ENCODE measurements around the gene FUT8. TPM values are rescaled to one million over a fixed set of nuclear protein-coding genes. Genes with fewer than 3 reads are reported as not detected.

Gene FUT8
- total RNA-seq, 1 donor: 165 TPM

- DNase-seq (ENCODE audit: low read depth): peak; percentile 61
- H3K4me3 ChIP-seq (ENCODE audit: low read depth, low read length): no peak overlapping the region
Observed at GRCh38 chr14:65403231-65403630, 9.3 kb upstream of the FUT8 start.

GRCh38 chr14:65408113-65408512, 4.4 kb upstream of the FUT8 start:
- no peak overlapping the region for H3K4me3 ChIP-seq (ENCODE audit: low read depth, low read length)
- no peak for TF ChIP-seq CTCF (IDR thresholded peaks at IDR 0.05; ENCODE audit: insufficient read depth, low read length)

More at GRCh38 chr14:65403231-65403630, 9.3 kb upstream of the FUT8 start:
- no peak for TF ChIP-seq CTCF (IDR thresholded peaks at IDR 0.05; ENCODE audit: insufficient read depth, low read length)

GRCh38 chr14:65410640-65411039, 1.9 kb upstream of the FUT8 start:
- DNase-seq (ENCODE audit: low read depth): no peak
- H3K4me3 ChIP-seq (ENCODE audit: low read depth, low read length): peak overlapping the region; percentile 75
- TF ChIP-seq CTCF (IDR thresholded peaks at IDR 0.05; ENCODE audit: insufficient read depth, low read length): no peak

More at GRCh38 chr14:65408113-65408512, 4.4 kb upstream of the FUT8 start:
- no peak for DNase-seq (ENCODE audit: low read depth)

GRCh38 chr14:65411656-65412031, 886 bp upstream of the FUT8 start:
- peak; percentile 93 for DNase-seq (ENCODE audit: low read depth)
- peak overlapping the region; percentile 75 for H3K4me3 ChIP-seq (ENCODE audit: low read depth, low read length)
- peak; percentile 8 for TF ChIP-seq CTCF (IDR thresholded peaks at IDR 0.05; ENCODE audit: insufficient read depth, low read length)

GRCh38 chr14:65412856-65413738, 567 bp downstream of the FUT8 start:
- no peak for TF ChIP-seq CTCF (IDR thresholded peaks at IDR 0.05; ENCODE audit: insufficient read depth, low read length)
- peak overlapping the region; percentile 75 for H3K4me3 ChIP-seq (ENCODE audit: low read depth, low read length)
- peak; percentile 64 for DNase-seq (ENCODE audit: low read depth)

- H3K4me3 ChIP-seq (ENCODE audit: low read depth, low read length): peak overlapping the region; percentile 75
- peak; percentile 34 for DNase-seq (ENCODE audit: low read depth)
- TF ChIP-seq CTCF (IDR thresholded peaks at IDR 0.05; ENCODE audit: insufficient read depth, low read length): no peak
Observed at GRCh38 chr14:65413739-65414045, 1.2 kb downstream of the FUT8 start.
